ENCODE measurements around the gene PSMB8.

PSMB8 gene

DNA sequence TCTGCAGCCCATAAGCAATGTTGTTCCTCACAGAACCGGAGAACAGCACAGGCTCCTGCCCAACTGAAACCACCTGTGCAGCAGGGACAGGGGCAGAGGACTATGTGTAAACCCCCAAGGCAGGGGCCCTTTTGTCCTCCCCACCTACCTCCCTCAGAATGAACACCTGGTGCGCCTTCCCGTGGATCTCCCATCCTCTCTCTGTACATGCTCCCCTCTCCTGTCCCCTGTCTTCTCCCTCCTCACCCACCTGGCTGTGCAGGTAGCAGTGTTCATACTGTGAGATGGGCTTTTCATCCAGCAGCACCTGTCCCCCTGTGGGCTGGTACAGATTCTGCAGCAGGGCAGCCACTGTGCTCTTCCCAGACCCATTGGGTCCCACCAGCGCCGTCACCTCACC is 13.8 kb downstream of the PSMB8 start:
- TF ChIP-seq, protein P1, sequence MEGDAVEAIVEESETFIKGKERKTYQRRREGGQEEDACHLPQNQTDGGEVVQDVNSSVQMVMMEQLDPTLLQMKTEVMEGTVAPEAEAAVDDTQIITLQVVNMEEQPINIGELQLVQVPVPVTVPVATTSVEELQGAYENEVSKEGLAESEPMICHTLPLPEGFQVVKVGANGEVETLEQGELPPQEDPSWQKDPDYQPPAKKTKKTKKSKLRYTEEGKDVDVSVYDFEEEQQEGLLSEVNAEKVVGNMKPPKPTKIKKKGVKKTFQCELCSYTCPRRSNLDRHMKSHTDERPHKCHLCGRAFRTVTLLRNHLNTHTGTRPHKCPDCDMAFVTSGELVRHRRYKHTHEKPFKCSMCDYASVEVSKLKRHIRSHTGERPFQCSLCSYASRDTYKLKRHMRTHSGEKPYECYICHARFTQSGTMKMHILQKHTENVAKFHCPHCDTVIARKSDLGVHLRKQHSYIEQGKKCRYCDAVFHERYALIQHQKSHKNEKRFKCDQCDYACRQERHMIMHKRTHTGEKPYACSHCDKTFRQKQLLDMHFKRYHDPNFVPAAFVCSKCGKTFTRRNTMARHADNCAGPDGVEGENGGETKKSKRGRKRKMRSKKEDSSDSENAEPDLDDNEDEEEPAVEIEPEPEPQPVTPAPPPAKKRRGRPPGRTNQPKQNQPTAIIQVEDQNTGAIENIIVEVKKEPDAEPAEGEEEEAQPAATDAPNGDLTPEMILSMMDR (IDR thresholded peaks at IDR 0.05) = no peak

DNA sequence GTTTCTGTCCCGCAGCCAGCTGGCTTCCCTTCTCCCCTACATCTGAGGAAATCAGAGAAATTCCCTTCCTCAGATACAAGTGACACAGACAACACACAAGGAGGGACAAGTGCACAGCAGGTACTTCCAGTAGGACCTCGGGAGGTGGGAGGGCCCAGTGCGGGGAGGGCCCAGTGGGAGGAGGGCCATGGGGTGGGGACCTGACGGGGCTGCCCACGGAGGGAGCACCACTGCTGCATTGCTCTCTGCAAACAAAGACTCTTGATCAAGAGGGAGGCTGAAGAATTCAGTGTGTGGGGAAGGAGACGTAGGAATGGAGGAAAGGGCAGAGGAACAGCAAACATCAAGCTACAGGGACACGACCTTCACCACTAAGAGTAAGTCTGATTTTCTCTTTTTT is 14.4 kb downstream of the PSMB8 start:
- TF ChIP-seq, protein P1 (IDR thresholded peaks at IDR 0.05) = no peak

DNA sequence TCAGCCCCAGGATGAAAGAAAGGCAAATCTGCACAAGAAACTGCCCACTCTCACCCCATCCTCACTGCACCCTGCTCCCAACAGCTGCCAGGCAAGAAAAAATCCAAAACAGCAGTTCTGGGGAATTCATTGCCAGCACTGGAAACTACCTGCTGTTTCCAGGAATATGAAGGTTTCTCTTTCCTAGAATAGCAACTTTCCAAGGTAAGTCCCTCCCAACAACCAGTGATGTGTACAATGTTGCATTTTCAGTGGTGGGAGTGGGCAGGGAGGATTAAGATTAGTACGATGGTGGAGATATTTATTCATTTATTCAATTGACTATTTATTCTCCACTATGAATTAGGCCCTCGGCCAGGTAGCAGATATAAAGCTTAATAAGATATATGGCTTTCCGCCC is 16.8 kb downstream of the PSMB8 start:
- TF ChIP-seq, protein P1 (IDR thresholded peaks at IDR 0.05) = no peak

DNA sequence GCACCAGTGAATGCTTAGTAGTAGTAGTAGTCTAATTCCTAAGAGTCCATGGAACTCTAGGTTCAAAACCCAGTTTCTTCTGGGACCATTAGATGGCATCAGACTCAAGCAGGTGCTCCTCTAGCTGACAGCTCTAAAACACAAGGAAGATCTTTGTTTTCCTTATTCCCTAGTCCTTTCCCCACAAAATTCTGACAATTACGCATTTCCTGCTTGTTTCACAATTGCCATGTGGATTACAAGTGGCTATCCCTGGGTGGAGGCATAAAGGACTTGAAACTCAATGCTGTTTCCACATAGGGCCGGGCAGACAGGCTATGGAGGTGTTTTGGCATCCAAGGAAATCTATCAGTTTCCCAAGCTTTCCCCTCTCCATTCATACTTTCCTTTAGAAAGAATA is 17.9 kb downstream of the PSMB8 start:
- TF ChIP-seq, protein P1 (IDR thresholded peaks at IDR 0.05) = peak; percentile 28; the same call in 1 of the 2 replicates

DNA sequence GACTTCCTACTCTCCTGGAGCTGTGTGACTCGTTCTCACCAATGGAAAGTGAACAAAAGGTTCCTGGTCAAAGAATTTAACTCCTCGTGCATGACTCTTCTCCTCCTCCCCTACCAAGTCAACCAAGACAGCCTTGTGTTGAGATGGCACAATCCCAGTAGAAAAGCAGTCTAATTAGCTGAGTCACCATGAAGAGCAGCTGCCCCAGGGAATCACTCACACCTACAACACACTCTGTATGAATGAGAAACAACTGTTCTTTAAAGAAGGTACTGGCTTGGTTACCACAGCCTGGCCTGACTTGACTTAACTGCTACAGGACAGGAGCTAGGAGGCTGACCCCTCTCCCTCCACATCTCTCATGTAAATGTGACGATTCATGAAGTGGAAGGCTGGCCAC is 24.1 kb downstream of the PSMB8 start:
- TF ChIP-seq, protein P1 (IDR thresholded peaks at IDR 0.05) = no peak

DNA sequence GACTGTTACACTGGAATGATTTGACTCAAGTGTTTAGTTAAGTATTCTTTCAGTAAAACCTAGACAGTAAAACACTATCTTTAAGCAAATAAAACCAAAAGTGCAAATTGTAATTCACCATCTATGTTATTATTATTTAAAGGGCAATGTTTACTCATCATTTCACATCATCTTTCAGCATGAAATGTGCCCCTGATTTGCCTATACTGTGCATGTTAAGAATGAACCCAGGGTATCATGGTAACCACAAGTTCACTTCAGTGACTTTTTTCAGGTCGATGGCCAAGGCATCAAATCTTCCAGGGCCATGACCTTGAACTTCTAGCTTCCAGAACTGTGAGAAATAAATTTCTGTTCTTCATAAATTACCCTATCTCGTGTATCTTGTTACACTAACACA is 25.0 kb downstream of the PSMB8 start:
- TF ChIP-seq, protein P1 (IDR thresholded peaks at IDR 0.05) = no peak

DNA sequence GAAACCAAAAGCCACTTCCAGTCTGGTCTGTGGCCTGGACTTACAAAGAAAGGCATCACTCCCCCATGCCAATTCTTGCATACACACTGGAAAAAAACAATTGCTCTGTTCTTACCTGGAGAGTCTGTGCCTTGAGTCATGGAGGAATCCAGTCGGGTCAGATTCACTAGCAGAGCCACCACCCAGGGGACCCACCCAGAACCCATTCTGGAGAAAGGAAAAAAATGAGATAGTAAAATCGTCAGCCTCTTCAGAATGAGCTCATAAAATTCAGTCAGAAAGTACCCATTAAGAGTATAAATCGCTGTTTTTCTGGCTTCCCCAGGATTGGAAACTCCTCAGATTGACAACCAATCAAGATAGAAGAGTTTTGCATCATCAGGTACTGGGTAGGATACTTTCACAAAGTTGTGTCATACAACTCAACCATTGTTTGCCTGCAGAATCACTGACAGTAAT is 27.1 kb downstream of the PSMB8 start, which contains the start of gene HLA-DOB:
Gene HLA-DOB (minus strand): TSS at position 257 of the 459 bp plus-strand sequence. CDS start 51 bp downstream, at position 206.
- TF ChIP-seq, protein P1 (IDR thresholded peaks at IDR 0.05) = no peak

DNA sequence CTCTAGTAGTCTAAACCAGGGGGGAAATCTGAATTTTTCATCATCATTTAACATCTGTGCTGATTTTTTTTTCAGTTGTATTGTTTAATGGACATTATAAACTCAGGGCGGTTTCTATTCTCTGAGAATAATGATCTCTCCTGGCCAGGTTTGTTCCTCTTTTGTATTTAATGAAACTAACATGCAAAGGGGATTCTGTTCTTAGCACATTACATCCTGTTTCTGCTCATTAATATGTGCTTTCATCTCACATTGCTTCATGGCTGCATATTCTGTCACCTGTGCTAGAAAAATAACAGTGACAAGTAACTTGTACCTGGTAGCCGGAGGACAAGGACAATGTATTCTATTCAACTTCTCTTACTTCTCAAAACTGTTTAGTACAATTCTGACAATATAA is 27.9 kb downstream of the PSMB8 start:
- TF ChIP-seq, protein P1 (IDR thresholded peaks at IDR 0.05) = no peak
